ENCODE data around the gene NECAB2.
A peak's percentile ranks its signal among the peaks of the same experiment; 100 is the strongest.

NECAB2 gene

DNA sequence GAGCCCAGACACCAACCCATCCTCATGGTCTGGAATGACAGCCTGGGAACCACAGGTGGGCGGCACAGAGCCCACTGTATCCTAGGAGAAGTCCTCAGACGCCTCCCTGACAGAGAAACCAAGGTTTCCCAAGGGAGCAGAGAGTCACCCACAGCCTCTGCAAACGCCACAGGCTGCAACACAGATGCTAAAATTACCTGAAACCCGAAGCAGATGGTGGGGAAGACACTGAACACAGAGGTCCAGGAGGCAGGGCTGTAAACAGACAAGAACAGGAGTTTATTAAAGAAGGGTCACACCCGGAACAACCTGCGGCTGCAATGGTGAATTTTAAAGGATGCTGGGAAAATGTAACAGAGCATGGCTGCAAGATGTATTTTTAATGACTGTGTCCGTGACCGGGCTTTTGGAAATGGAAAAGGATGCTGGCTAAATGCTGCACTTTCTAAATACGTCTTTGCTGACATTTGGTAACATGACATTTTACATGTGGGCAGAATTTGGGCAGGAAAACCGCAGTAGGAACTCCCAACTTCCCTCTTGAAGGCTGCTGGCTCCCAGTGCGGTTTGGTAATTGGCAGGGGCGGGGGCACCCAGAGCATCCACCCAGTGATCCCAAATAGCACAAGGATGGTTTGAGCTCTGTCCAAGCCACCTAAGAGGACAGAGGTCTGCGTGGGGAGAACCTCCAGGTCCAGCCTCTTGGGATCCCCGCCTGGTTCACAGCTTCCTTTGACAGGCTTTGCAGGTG lies 61.4 kb downstream of the NECAB2 start:
- no peak for DNase-seq

DNA sequence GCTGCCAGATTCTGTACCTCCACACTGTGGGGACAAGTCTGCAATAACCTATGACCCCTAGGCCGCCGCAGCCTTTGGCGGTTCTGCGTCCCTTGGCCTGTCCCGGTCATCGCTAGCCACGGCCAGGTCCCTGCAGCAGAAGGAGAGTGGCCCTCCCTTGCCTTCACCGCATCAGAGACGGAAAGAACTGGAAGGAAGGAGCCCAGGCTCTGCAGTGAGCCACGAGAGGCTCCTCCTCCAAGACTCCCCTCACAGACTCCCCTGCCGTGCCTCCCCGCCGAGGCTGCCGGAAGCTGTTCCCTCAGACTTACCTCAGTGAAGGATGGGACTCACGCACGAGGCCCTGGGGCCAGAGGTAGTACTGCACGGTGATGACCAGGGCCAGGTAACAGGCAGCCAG lies 63.5 kb downstream of the NECAB2 start:
- DNase-seq: no peak

DNA sequence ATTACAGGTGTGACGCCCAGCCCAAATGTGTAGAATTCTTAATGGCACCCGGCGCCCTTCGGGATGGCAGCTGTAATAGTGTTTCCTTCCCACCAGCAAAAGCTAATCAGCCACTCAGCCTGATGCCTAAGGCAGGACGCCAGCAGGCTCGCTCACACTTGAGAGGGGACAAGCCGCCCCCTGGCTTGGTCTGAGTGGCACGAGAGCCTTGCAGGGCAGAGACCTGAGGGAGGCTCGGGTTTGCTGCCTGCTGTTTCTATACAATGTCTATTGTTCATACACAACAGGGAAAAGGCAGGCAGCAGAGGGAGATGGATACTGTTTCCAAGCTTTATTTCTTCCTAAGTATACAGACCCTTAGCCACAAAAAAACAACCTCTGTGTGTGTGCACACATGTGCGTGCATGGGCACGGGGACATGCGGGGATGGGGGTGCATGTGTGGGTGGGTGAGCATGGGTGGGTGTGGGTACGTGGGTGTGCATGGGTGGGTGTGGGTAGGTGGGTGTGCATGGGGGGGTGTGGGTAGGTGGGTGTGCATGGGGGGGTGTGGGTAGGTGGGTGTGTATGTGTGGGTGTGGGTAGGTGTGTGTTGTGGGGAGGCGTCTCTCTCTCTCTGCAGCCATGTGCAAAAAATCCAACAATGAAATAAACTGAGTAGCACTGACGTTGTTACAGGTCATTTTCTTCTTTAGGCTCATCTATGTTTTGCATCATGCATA lies 64.6 kb downstream of the NECAB2 start:
- no peak for DNase-seq

DNA sequence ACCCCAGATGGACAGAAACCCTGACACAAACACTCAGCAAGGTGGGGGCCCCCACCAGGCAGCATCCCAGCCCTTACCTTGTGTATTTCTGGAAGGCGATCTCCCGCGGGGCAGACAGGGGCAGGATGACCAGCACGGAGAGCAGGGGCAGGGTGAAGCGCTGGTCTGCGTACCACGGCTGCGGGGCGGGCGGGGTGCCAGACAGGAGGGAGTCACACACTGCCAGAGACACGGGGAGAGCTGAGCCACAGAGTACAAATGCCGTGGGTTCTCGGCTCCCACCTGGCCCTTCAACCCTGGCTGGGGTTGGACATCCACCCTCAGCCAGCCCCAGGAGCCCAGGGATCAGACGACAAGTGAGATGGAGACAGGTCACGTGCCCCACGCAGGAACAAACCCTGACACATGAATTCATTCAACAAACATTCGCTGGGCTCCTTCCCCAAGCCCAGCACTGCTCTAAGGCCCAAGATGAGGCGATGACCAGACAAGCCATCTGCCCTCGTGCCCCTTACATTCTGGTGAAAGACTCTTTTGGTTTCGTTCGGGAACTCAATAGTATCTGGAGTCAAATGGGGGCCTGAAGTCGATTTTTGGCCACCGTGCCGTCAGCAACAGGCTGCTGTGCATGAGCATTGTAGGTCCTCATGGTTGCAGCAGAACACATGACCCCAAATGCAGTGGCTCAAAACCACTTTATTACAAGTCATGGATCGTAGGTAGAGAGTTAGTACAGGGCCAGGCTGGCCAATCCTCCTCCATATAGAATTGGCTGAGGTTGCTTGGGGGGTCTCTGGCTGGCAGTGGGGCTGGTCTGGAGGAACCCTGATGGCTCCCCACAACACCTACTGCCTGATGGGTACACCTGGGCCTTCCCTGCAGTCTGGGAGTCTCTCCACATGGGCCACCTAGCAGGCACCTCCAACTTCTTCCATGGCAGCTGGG lies 65.5 kb downstream of the NECAB2 start:
- DNase-seq: no peak

DNA sequence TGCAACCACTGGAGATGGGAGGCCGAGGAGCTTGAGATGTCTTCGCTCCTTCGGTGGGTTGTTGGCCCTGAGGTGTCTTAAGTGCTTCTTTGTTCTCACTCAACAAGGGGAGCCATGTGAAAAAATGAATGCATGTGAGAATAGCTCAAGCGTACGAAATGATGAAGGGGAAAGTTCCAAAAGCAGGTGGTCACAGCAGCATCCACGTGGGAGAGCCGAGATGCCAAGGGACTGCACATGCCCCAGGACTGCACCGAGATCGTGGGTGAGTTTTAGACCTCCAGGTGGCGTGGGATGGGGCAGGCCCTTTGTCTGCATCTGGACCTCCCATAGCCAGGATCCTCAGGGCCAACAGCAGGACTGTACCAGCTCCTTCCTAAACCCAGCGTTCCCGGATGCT lies 66.5 kb downstream of the NECAB2 start:
- DNase-seq: no peak

DNA sequence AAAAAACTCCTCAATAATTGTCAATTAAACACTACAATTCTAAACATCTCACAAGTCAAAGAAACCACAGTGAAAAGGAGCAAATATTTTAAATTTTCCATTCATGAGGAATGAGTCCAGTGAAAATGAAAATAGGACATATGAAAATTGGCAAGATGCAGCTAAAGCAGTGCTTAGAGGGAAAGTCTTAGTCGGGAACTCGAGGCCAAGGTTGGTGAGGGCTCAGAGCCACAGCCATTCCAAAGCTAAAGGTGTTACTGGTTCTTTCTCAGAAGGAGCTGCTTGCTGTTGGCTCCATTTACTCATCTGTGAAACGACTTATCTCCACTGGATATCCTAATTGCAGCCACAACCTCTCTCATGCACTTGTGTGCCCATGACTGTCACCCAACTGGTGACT lies 68.1 kb downstream of the NECAB2 start:
- no peak for DNase-seq

DNA sequence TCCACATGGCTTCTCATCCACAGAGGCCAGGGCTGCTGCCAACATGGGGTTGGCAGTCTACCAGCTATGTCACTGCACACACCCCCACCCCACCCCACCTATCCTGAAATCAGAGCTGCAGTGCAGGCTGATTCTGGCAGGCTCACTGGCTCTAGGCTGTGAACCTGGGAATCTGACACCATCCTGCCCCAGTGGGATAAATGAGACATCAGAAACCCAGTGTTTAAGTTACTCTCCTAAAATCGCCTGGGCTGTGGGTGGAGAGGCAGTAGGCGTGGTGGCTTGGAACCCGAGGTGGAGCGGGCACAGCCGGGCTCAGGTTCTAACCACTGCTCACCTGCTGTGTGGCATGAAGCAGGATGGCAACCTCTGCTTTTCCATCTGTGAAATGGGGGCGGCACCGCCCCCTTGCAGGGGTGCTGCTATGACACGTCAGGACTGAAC lies 69.0 kb downstream of the NECAB2 start:
- no peak for DNase-seq

DNA sequence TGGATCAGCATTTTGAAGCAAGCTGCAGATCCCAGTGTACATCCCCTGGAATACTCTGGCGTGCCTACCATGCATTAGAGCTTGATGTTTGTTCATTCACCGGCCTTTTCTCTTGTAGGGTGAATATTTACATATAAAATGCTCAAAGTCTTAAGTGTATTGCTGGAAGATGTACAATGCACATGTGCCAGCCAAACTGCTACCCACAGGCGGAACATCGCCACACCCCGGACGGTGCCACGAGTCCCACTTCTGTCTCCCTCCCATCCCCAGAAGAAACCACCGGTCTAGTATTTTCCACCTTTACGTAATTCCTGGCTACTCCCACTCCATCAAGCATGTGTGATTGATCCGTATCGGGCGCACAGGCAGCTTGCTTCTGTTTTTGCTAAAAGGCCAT lies 70.4 kb downstream of the NECAB2 start:
- no peak for DNase-seq

DNA sequence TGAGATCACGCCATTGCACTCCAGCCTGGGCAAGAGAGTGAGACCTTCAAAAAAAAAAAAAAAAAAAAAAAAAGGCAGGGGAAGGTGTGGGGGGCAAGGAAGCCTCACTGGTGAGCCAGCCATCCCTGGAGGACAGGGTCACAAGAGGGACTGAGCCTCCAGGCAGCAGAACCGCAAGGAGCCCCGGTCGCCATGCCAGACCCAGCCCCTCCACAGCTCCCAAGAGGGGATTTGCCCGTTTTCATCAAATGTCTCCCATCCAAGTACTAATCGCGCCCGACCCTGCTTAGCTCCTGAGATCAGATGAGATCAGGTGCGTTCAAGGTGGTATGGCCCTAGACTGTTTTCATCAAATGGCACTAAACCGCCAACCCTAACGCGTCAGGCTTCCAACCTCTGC lies 71.7 kb downstream of the NECAB2 start:
- no peak for DNase-seq

DNA sequence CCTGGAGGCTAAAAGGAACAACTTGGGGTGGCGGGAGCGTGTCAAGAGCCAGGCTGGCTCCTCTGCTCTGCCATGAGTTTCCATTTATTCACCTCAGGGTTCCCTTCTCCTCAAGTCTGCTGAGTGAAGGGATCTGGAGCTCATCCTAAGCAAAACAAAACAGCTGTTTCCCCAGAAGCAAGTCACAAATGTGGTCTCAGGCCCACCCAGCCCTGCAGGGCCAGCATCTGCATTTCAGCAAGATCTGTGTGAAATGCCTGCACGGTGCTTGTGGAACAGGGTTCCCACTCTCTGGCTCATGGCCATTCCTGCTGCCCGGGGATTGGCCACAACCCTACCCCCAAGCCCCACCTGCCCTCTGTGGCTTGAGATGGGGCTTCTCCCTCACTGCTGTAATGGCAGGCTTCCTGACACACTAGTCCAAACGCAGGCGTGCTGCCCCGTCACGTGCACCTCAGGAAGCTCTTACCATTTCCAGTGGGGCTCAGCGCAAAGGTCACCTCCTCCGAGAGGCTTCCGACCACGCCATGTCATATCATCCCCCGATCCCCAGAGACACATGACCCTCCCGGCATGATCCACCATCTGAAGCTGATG lies 72.3 kb downstream of the NECAB2 start:
- DNase-seq: no peak

DNA sequence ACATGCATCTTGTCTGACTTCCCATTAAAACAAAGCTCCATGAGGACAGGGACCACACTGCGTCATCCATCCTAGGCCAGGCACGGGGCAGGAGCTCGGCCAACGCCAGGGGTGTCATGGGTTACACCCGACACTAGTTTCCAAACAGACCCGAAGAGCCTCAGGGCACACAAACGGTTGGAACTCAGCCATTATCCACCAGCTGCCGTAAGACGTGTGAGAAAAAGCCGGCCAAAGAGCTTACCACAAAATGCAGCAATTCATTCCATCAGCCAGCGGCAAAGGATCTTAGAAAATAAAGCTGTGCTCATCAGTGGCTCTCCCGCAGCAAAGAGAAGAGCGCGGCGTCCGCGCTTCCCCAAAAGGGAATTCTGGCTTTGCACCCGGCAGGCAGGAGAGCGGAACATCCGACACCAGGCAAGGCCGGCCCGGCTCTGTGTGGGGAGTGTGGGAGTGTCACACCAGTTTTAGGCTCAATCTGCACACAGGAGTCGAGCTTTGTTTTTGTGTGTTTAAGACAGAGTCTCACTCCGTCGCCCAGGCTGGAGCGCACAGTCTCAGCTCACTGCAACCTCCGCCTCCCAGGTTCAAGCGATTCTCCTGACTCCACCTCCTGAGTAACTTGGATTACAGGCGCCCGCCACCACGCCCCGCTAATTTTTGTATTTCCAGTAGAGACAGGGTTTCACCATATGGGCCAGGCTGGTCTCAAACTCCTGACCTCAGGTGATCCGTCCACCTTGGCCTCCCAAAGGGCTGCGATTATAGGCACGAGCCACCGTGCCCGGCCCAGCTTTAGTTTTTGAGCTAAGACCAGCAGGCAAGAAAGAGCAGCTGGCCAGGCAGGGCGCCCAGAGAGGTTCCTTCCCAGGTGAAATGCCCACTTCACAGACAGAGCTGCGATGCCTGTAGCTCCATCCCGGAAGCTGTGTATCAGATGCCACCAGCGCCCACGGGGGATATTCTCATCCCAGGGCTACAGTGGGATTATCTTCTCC lies 73.1 kb downstream of the NECAB2 start:
- no peak for DNase-seq

DNA sequence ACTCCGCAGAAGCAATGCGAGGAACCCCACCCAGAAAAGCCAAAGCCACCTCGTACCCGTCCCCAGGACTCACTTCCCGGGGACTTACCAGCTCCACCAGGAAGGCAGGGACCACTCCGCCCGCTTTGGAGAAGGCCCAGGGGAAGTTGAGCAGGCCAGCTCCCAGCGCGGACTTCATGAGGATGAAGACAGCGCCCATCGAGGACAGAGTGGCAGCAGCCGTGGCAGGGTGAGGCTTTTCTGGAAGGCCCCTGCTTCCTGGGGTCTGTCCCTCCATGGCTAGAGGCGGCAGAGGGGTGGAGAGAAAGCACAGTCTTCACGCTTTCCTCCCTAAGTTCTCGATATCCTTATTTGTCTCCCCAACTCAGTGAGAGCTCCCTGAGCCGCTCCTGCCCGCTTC lies 73.8 kb downstream of the NECAB2 start:
- DNase-seq: no peak

DNA sequence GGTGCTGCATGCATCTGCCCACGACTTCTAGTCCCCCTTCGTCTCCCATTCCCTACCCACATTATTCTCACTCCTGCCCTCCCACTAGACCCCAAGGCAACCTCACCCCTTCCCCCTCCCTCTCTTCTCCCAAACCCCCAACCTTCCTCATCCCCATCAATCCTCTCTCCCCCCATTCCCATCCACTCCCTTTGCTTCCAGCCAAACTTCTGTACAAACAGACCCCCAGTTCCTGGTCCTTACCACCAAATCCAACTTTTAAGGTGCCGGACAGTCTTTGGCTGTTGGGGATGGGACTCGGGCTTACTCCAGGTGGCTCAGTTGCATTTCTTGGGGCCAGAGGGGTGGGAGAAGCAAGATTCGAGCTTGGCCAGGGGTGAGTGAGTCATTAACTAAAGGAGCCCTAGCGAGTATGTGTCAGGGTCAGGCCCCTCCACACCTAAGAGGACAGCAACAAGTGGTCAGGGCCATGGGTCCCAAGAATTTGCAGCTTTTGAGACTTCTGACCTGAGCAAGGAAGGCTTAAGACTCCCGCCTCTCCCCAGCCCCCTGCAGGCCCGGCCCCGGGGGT lies 74.3 kb downstream of the NECAB2 start, which contains the start of gene SLC38A8:
SLC38A8 (minus strand) TSS at position 488 of the 571 bp plus-strand sequence. CDS start 638 bp downstream, outside the sequence.
- no peak for DNase-seq

DNA sequence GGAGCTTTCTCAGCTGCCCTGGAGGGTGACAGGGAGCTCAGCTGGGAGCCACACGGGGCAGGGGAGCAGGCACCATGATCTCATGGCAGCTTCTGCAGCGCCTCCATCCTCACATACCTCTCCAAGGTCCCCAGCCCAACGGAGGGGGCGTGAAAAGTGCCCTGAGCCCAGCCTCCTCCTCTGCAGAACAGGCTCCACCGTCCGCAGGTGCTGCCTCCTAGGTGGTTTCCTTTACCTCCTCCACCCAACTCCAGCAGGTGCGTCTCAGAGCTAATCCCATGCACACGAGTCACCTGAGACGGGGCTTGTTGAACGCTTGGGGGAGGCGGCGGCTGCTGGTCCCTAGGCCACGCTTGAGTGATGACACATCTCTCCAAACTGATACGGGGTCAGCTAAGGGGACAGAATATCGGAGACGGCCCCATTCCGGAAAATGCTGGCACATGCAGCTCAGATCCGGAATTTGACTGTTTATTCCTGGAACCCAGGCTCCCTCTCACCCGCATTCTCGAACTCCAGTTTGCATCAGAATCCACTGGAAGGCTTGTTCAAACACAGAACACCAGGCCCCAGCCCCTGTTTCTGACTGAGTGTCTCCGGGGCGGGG lies 74.9 kb downstream of the NECAB2 start:
- DNase-seq: peak; percentile 71

DNA sequence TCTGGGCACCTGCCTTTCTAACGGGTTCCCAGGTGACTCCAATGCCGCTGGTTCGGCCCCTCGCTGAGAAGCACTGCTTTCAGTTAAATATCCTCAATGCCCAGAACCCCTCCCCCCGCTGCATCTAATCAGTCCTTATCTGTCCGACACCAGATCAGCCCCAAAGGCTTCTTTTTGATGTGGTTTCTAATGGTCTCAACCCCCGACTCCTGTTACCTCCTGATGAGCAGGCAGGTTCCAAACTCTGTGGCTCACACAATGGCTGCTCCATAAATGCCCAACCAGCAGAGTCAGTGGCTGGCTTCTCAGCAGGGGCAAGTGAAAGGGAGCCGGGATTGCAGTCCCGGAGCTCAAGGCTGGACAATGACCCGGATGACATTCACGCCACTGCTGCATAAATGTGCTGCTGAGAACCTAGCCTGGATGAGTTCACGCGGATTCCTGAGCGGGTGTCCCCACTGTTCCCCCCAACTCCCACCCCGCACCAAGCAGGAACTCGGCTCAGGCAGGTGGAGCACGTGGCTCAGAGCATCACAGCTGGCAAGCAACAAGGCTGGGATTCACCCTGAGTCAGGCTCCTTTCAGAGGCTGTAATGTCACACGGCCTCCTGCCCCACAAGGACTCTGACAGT lies 75.6 kb downstream of the NECAB2 start:
- DNase-seq: no peak

DNA sequence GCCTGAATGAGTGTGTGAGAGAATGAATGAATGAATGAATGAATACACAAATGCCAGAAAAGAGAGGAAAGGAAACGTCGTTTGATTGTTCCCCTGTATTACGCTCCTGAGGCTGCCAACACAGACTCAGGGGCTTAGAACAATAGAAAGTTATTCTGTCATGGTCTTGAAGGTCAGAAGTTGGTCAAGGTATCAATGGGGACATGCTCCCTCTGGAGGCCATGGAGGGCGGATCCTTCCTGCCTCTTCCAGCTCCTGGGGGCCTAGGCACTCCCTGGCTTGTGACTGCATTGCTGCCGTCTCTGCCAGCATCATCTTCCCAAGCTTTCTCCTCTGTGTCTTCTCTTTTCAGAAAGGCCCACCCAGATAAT lies 76.1 kb downstream of the NECAB2 start:
- DNase-seq: no peak

DNA sequence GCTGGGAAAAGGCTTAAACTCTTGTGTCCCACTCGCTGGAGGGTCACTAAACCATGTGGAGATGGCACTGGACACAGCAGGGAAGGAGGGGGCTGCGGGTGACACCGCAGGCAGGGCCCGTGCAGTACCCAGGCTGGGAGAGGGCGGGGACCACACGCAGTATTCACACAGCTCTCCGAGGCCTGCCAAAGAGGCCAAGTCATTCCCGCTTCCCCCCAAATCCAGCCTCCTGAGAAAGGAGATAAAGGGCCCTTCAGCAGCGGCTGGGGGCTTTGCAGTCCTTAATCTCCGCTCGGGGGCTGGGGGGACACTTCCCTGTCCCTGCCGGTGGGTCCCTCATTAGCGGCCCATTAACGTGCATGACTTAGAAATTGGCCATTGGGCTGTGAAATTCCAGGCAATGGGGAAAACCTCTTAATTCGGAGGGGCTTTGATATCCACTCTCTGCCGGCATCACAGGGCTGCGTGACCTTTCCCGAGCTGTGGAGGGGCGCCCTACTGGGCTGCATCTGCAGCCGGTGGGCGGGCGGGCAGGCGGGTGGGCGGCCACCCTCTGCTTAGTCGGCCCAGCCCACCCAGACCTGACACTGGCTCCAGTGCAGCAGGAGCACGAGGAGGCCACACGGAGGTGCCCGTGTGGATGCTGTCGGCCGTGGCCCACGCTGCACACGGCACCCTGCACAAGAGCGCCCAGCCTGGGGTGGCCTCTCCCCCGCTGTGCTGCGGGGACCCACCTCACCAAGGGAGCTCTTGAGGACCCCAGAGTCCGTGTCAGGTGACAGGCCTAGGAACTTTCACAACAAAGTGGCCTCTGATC lies 77.2 kb downstream of the NECAB2 start:
- DNase-seq: no peak

DNA sequence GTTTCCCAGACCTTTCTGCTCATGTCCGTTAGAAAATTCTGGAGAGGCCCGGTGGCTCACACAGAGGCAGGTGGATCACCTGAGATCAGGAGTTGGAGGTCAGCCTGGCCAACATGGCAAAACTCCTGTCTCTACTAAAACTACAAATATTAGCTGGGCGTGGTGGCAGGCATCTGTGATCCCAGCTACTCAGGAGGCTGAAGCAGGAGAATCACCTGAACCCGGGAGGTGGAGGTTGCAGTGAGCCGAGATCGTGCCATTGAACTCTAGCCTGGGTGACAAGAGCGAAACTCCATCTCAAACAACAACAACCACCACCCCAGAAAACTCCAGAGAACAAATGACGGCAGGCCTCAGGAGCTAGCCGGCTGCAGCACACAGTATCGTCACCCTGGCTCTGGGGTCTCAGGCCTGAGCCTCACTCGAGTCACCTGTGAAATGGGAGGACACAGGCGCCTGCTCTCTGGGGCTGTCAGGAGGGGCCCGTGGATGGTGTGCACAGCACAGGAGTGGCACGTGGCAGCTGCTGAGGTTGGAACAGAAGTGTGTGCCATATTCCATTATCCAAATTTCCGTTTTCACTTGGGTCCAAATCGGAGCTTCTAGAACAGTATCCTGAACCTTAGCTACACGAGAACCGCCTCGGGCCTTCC lies 77.9 kb downstream of the NECAB2 start:
- no peak for DNase-seq

DNA sequence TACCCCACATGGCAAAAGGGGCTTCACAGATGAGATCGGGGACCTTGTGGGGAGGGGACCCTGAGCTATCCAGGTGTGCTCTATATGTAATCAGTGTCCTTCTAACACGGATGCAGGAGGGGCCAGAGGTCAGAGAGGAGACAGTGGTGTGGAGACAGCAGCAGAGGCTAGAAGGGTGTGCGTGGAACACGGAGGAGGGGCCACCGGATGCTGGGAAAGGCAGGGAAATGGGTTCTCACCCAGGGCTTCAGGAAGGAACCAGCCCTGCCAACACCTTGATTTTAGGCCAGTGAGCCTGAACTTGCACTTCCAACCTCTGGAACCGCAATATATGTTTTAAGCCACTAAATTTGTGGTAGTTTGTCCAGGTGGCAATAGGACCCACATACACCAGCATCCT lies 79.2 kb downstream of the NECAB2 start:
- no peak for DNase-seq

Data from NCI-H1105 treated with DMSO at 0.1 percent for 48 hours (cell line).